ENCODE data around the gene ASXL1. TPM values are rescaled to one million over a fixed set of nuclear protein-coding genes. Genes with fewer than 3 reads are reported as not detected.

The ASXL1 gene
- polyA plus RNA-seq, 4 donors: 16.8 to 66.8 (median 20.6) TPM

- Histone ChIP-seq H3K27ac (ENCODE audit: low read depth in 1 of 3, low read length in 2 of 3) (no peak overlapping the region), H3K36me3 (ENCODE audit: control insufficient read depth in 3 of 3, insufficient read depth in 2 of 3, low read depth in 1 of 3, low read length in 3 of 3) (peaks cover 14 to 82% (median 15%) of the 10 kb centered on the region in 3 donors), H3K4me1 (ENCODE audit: control insufficient read depth in 3 of 3, insufficient read depth in 2 of 3, low read depth in 1 of 3, low read length in 2 of 3) (no peaks in the 10 kb centered on the region), H3K9me3 (ENCODE audit: control insufficient read depth in 2 of 2, insufficient read depth in 1 of 2, low read depth in 1 of 2, low read length in 1 of 2) (no peaks in the 10 kb centered on the region), H3K27me3 (ENCODE audit: control insufficient read depth in 3 of 3, insufficient read depth in 3 of 3, low read length in 3 of 3) (no peaks in the 10 kb centered on the region), H3K4me3 (ENCODE audit: low read depth in 1 of 3, low read length in 3 of 3) (no peak overlapping the region)
- DNase-seq (no peak), FAIRE-seq (no peak)
- WGBS, 3 donors: 90 to 93% (median 91%) methylated on average over 8 of the region's 8 CpGs
Observed at GRCh38 chr20:32438331-32438858, 80.3 kb downstream of the ASXL1 start.

- H3K36me3 ChIP-seq (ENCODE audit: control insufficient read depth in 3 of 3, insufficient read depth in 2 of 3, low read depth in 1 of 3, low read length in 3 of 3): peaks cover 13 to 80% (median 14%) of the 10 kb centered on the region in 3 donors
- H3K27ac ChIP-seq (ENCODE audit: low read depth in 1 of 3, low read length in 2 of 3): no peak overlapping the region
- DNase-seq: no peak
- H3K4me1 ChIP-seq (ENCODE audit: control insufficient read depth in 3 of 3, insufficient read depth in 2 of 3, low read depth in 1 of 3, low read length in 2 of 3): no peaks in the 10 kb centered on the region
- FAIRE-seq: no peak
- H3K4me3 ChIP-seq (ENCODE audit: low read depth in 1 of 3, low read length in 3 of 3): no peak overlapping the region
- H3K27me3 ChIP-seq (ENCODE audit: control insufficient read depth in 3 of 3, insufficient read depth in 3 of 3, low read length in 3 of 3): no peaks in the 10 kb centered on the region
- 79 to 92% (median 87%) methylated on average over 11 of the region's 11 CpGs for WGBS, 3 donors
- no peaks in the 10 kb centered on the region for H3K9me3 ChIP-seq (ENCODE audit: control insufficient read depth in 2 of 2, insufficient read depth in 1 of 2, low read depth in 1 of 2, low read length in 1 of 2)
Observed at GRCh38 chr20:32439132-32439829, 81.2 kb downstream of the ASXL1 start.

- H3K27ac ChIP-seq (ENCODE audit: low read depth in 1 of 3, low read length in 2 of 3): no peak overlapping the region
- 83 to 94% (median 84%) methylated on average over 6 of the region's 6 CpGs for WGBS, 3 donors
- no peaks in the 10 kb centered on the region for H3K9me3 ChIP-seq (ENCODE audit: control insufficient read depth in 2 of 2, insufficient read depth in 1 of 2, low read depth in 1 of 2, low read length in 1 of 2)
- no peaks in the 10 kb centered on the region for H3K4me1 ChIP-seq (ENCODE audit: control insufficient read depth in 3 of 3, insufficient read depth in 2 of 3, low read depth in 1 of 3, low read length in 2 of 3)
- no peaks in the 10 kb centered on the region for H3K27me3 ChIP-seq (ENCODE audit: control insufficient read depth in 3 of 3, insufficient read depth in 3 of 3, low read length in 3 of 3)
- H3K36me3 ChIP-seq (ENCODE audit: control insufficient read depth in 3 of 3, insufficient read depth in 2 of 3, low read depth in 1 of 3, low read length in 3 of 3): peaks cover 13 to 80% (median 21%) of the 10 kb centered on the region in 3 donors
- no peak overlapping the region for H3K4me3 ChIP-seq (ENCODE audit: low read depth in 1 of 3, low read length in 3 of 3)
- DNase-seq: no peak
- no peak for FAIRE-seq
Observed at GRCh38 chr20:32440069-32440757, 82.1 kb downstream of the ASXL1 start.

- 88 to 91% (median 88%) methylated on average over 4 of the region's 4 CpGs for WGBS, 3 donors
Observed at GRCh38 chr20:32440758-32441078, 82.6 kb downstream of the ASXL1 start.

GRCh38 chr20:32441638-32442037, 83.5 kb downstream of the ASXL1 start:
- Histone ChIP-seq H3K27me3 (ENCODE audit: control insufficient read depth in 3 of 3, insufficient read depth in 3 of 3, low read length in 3 of 3) (no peaks in the 10 kb centered on the region), H3K36me3 (ENCODE audit: control insufficient read depth in 3 of 3, insufficient read depth in 2 of 3, low read depth in 1 of 3, low read length in 3 of 3) (peaks cover 7 to 80% (median 29%) of the 10 kb centered on the region in 3 donors), H3K4me1 (ENCODE audit: control insufficient read depth in 3 of 3, insufficient read depth in 2 of 3, low read depth in 1 of 3, low read length in 2 of 3) (peaks cover 0 to 5% (median 0%) of the 10 kb centered on the region in 3 donors), H3K4me3 (ENCODE audit: low read depth in 1 of 3, low read length in 3 of 3) (no peak overlapping the region), H3K27ac (ENCODE audit: low read depth in 1 of 3, low read length in 2 of 3) (no peak overlapping the region), H3K9me3 (ENCODE audit: control insufficient read depth in 2 of 2, insufficient read depth in 1 of 2, low read depth in 1 of 2, low read length in 1 of 2) (no peaks in the 10 kb centered on the region)
- 91 to 93% (median 93%) methylated on average over 4 of the region's 4 CpGs for WGBS, 3 donors
- no peak for DNase-seq
- FAIRE-seq: no peak

More at GRCh38 chr20:32440758-32441078, 82.6 kb downstream of the ASXL1 start:
- Histone ChIP-seq H3K9me3 (ENCODE audit: control insufficient read depth in 2 of 2, insufficient read depth in 1 of 2, low read depth in 1 of 2, low read length in 1 of 2) (no peaks in the 10 kb centered on the region), H3K27ac (ENCODE audit: low read depth in 1 of 3, low read length in 2 of 3) (no peak overlapping the region), H3K36me3 (ENCODE audit: control insufficient read depth in 3 of 3, insufficient read depth in 2 of 3, low read depth in 1 of 3, low read length in 3 of 3) (peaks cover 8 to 80% (median 25%) of the 10 kb centered on the region in 3 donors), H3K4me3 (ENCODE audit: low read depth in 1 of 3, low read length in 3 of 3) (no peak overlapping the region), H3K4me1 (ENCODE audit: control insufficient read depth in 3 of 3, insufficient read depth in 2 of 3, low read depth in 1 of 3, low read length in 2 of 3) (no peaks in the 10 kb centered on the region), H3K27me3 (ENCODE audit: control insufficient read depth in 3 of 3, insufficient read depth in 3 of 3, low read length in 3 of 3) (no peaks in the 10 kb centered on the region)
- no peak for FAIRE-seq
- DNase-seq: no peak

- H3K36me3 ChIP-seq (ENCODE audit: control insufficient read depth in 3 of 3, insufficient read depth in 2 of 3, low read depth in 1 of 3, low read length in 3 of 3): peaks cover 9 to 80% (median 34%) of the 10 kb centered on the region in 3 donors
- H3K4me1 ChIP-seq (ENCODE audit: control insufficient read depth in 3 of 3, insufficient read depth in 2 of 3, low read depth in 1 of 3, low read length in 2 of 3): peaks cover 0 to 7% (median 0%) of the 10 kb centered on the region in 3 donors
- H3K9me3 ChIP-seq (ENCODE audit: control insufficient read depth in 2 of 2, insufficient read depth in 1 of 2, low read depth in 1 of 2, low read length in 1 of 2): no peaks in the 10 kb centered on the region
- H3K27me3 ChIP-seq (ENCODE audit: control insufficient read depth in 3 of 3, insufficient read depth in 3 of 3, low read length in 3 of 3): no peaks in the 10 kb centered on the region
- no peak overlapping the region for H3K27ac ChIP-seq (ENCODE audit: low read depth in 1 of 3, low read length in 2 of 3)
- H3K4me3 ChIP-seq (ENCODE audit: low read depth in 1 of 3, low read length in 3 of 3): no peak overlapping the region
- no peak for DNase-seq
- no peak for FAIRE-seq
- WGBS, 3 donors: 70 to 75% (median 74%) methylated on average over 10 of the region's 10 CpGs
Observed at GRCh38 chr20:32442630-32443373, 84.7 kb downstream of the ASXL1 start.

- H3K4me3 ChIP-seq (ENCODE audit: low read depth in 1 of 3, low read length in 3 of 3): no peak overlapping the region
- no peaks in the 10 kb centered on the region for H3K9me3 ChIP-seq (ENCODE audit: control insufficient read depth in 2 of 2, insufficient read depth in 1 of 2, low read depth in 1 of 2, low read length in 1 of 2)
- no peaks in the 10 kb centered on the region for H3K27me3 ChIP-seq (ENCODE audit: control insufficient read depth in 3 of 3, insufficient read depth in 3 of 3, low read length in 3 of 3)
- DNase-seq: peak in 1 of 2 donors; percentile 6
- H3K4me1 ChIP-seq (ENCODE audit: control insufficient read depth in 3 of 3, insufficient read depth in 2 of 3, low read depth in 1 of 3, low read length in 2 of 3): peaks cover 0 to 7% (median 0%) of the 10 kb centered on the region in 3 donors
- H3K36me3 ChIP-seq (ENCODE audit: control insufficient read depth in 3 of 3, insufficient read depth in 2 of 3, low read depth in 1 of 3, low read length in 3 of 3): peaks cover 8 to 82% (median 37%) of the 10 kb centered on the region in 3 donors
- no peak overlapping the region for H3K27ac ChIP-seq (ENCODE audit: low read depth in 1 of 3, low read length in 2 of 3)
- no peak for FAIRE-seq
- 75 to 79% (median 78%) methylated on average over 3 of the region's 3 CpGs for WGBS, 3 donors
Observed at GRCh38 chr20:32443386-32443974, 85.3 kb downstream of the ASXL1 start.
